HG02884 (cell line): ENCODE results near the gene ODC1.

Experiments
- ATAC-seq: cut with Tn5 transposase; IDR thresholded peaks from one replicate; pipeline ENCODE4 v1.9.1; 2021; ENCODE audit warnings: mild to moderate bottlenecking, moderate library complexity; ENCODE audit not compliant: unreplicated experiment

The ODC1 gene

DNA sequence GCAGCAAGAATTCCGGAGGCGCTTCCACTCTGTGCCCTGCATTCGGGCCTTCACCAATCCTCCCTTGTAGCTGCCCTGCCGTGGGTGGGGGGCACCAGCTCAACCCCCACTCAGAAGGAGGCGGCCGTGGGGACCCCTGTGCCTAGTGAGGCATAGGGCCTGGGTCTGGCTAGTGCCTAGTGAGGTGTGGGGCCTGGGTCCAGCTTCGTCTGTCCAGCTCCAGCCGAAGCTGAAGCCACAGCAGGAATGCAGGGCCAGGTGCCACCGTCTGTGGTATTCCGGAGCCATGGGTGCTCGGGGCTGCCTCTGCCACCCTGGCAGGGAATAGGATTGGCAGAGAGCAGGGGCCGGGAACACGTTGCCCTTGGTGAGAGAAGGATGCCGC is 12.3 kb downstream of the ODC1 start:
- no peak for ATAC-seq

DNA sequence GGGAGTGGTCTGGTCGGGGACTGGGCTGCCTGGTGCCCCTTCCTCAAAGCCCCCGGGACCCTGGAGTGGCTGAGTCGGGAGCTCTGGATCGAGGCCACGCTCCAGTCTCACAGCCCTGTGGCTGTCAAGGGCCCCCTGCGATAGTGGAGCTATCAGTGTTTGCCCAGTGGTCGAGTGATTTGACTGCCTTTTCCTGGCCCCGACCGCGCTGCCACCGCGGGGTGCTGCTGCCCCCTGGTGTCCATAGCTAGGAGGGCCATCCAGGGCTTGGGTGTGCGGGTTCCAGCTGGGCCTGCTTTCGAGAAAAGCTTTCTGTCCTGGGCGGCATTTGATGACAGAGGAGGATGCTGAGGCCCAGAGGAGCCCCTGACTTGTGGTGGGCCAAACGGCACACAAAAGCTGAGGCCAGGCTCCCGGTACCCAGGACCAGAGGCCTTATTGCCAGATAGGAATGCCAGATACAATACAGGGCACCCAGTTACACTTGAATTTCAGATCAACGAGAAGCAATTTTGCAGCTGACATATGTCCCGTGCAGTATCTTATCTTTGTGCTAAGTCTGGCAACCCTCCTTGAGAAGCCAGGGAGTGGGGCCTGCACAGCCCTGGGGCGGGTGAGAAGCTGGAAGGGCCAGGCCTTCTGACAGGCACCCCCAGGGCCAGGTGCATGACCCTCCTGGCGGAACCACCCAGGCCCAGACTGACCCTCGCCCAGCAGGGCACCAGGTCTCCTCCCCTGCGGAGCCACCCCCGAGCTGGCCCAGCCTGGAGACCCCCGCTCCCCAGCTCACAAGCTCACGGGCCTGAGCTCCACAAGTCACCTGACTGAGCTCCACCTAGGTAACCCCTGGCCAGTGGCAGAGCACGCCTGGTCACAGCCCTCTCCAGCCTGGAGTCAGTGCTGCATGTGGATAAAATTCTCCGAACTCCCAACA is 13.0 kb downstream of the ODC1 start:
- peak; percentile 52 for ATAC-seq

DNA sequence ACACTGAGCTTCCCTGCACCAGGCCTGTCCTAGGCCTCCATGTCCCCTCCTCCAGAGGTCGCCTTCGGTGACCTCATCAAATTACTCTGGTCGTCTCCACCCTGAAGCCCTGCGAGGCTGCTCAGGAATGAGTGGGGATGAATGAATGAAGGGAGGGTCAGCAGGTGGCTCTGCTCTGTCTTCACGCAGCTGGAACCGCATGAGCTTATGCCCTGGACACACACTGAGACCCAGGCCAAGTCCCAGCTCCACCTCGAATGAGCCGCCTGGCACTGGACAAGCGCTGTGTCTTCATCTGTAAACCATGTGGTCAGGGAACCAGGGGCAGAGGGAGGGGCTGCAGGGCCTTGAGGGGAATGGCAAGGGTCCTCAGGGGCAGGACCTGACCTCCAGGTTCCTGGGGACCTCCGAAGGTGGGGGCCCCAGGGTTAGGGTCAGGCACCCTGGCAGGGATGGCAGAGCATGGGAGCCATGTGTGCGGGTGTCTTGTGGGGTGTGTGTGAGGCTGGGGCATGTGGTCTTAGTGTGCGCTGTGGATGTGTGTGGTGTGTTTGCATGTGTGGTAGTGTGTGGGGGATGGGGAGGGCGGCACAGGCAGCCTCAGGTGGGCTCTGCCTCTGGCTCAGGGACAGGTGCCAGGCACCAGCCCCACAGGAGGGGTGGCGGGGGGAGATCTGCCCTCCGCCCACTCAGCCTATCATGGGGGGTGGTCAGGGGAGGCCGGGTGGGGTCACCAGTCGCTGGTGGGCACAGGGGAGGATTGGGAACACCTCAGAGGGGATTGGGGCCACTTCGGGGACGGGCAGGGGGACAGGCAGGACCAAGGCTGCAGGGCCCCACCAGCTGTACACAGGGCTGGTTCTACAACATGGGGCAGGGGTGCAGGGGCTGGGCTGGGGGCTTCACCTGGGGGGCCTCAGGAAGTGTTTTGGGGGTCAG is 13.9 kb downstream of the ODC1 start:
- no peak for ATAC-seq

DNA sequence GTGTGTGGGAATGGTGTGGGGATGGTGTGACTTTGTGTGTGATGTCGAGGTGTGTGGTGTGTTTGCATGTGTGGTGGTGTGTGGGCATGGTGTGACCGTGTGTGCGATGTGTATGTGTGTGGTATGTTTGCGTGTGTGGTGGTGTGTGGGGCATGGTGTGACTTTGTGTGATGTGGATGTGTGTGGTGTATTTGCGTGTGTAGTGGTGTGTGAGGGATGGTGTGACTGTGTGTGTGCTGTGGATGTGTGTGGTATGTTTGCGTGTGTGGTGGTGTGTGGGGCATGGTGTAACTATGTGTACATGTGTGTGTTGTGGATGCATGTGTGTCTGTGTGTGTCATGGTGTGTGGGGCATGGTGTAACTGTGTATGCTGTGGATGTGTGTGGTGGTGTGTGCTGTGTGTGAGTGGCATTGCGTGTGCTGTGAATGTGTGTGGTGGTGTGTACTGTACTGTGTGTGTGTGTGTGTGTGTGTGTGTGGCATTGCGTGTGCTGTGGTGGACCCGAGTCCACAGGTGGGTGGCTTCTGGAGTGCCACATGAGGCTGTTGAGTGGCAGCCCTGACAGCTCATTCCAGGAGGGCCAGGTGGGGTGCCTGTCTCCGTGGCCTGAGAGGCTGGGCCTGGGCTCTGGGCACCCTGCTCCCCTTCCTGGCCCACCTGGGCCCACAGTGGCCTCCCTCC is 14.7 kb downstream of the ODC1 start:
- ATAC-seq, result no peak

DNA sequence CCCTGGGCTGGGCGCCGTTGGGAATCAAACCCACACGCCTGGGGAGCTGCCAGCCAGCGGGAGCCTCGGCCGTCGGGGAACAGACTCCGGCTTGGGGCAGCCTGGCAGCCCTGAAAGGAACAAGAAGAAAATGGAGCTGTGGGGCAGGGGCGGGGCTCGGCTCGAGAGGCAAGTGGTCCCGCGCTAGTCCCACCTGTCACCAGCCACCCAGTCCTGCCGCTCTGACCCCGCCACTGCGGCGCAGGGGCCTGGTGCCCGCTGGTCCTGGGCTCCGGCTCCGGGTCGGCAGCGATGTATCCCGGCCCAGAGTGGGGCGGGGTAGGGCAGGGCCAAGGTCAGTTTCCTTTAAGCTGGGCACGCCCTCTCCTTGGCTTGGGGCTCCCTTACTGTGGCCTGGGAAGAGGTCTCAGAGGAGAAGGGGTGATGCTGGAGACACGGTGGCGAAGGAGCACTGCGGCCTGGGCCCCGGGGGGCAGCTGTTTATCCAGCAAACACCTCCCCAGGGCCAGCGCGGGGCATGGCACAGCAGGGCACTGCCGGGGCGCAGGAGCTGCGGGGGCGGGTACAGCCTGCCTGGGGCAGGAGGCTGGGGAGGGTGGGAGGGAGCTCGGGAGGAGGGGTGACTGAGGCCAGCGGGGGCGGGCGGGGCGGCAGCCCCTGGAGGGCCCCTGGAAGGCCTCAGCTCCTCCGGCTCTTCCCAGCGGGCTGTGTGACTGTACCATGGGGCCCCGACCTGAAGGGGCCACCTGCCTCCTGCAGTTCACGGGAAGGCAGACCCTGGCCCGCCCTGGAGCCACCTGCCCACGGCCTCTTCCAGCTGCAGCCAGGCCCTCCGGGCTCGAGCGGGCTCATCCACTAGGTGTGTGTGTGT is 15.6 kb downstream of the ODC1 start:
- no peak for ATAC-seq

DNA sequence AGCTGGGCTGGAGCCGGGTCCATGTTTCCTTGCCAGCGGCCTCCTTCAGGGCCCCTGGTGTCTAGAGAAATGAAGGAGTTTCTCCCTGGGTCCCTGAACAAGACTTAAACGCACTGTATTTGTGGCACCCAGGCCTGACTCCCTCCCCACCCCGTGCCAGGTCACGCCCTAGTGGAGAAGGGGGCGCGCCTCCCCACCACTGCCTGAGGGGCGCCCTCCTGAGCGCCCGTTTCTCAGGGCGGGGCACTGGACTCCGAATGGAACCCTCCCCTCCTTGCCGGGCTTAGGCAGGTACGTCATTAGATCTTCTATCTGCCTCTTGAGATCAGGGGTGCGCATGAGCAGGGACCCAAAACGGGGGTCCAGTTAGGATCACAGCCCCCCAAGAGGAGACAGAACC is 16.3 kb downstream of the ODC1 start:
- no peak for ATAC-seq

DNA sequence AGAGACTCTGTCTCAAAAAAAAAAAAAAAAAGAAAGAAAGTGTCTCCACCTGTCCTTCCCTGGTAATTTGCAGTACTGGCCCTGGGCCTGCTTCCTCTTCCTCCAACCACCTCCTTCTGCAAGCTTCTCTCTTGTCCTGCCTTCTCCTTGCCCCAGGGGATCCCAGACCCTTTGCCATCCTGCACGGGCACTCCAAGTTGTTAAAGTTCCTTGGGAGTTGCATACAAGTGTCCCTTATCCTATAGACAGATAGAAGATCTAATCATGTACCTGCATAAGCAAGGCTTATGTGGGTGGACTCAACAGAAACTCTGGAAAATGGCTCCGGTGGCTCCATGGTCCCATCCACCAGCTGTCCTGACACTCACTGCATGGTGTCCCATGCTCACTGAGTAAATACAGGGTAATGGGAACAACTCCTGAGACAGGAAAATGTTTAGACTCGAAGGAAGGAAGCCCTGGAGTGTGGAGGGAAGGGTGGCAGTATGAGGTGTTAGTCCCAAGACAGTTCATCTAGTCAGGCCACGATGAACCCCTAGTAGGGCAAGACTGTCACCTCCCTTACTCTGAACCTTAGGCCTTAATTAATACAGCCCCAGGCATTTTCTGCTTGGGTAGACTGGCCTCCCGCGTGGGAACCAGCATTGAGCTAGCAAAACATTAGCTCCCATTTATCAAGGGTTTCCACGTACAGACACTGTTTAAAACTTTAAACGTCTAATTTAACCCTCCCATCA is 17.1 kb downstream of the ODC1 start:
- ATAC-seq, result no peak

DNA sequence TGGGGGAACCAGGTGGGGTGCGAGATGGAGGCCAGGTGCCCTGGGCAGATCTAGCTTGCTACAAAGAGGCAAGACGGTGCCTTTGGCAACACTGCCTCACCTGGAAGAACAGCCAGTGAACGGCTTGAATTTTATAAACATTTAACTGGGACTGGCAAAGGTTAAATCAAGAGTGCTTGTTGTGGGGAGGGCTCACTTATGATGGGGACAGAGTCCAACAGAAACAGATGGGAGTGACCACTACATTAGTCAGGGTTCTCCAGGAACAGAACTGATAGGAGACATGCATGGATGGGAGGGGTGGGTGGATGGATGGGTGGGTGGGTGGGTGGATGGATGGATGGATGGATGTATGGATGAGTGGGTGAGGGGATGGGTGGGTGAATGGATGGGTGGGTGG is 19.2 kb downstream of the ODC1 start:
- no peak for ATAC-seq

DNA sequence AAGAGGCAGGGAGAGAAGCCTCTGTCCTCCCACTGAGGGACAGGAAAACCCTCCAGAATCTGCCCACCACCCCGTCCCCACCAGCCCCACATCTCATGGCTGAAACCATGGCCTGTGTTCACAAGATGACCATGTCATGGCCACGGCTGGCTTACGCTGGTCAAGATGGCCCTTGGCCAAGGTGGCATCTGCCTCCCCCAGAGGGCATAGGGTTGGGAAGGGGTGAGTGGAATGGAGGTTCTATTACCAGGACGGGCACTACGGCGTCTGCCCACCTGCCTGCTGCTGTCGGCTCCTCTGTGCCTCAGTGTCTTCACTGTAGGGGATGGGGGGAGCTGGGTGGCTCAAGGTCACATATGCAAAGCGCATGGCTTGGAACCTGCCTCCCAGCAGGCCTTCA is 19.8 kb downstream of the ODC1 start:
- no peak for ATAC-seq

DNA sequence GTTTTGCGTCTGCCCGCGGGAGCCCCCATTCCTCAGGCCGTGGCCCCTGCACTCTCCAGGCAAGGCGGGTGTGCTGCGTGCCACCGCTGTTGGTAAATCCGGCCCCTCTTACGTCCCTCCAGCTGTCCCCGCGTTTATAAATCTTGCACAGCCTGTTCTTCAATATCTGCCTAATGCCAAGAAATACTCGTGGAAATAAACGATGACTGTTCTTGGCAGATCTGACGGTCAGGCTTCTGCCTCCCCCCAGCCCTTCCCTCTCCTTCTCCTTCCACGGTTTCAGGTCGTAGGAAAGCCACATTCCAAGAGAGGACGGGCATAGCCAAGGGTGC is 20.5 kb downstream of the ODC1 start:
- ATAC-seq, result no peak

DNA sequence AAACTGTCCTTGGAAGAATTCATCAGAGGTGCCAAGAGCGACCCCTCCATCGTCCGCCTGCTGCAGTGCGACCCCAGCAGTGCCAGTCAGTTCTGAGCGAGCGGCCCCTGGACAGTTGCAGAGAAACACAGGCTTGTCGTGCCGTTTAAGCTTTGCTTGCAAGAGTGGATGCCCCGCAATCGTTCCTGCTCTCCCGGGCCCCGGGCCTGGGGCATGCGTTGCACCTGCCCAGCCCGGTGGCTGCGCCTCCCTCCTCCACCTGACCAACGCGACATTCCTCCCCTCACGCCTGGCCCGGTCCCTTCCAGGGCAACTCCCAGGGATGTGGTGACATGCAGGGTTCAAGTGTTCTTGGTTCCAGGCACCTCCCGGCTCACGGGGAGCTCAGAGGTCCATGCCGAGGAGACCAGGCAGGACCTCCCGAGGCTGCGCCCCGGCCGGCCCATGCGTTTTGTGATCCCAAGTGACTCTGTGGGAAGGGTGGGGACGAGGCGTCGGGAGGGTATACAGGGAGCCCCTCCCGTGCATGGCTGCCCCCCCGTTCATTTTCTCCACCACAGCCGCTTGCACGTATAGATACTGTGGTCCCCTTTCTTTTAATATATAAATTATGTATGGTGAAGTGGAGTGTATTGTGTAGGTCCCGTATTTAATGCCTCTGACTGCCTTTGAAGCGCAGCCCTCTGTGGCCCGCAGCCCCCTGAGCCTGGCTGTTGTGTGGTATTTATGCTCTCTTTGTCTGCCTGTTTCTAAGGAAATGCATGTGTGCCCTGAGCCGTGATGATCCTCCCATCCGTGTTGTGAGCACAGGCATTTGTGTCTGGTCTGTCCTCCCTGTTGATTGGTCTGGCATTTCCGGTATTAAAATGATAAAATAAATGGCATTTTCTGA is 21.2 kb downstream of the ODC1 start:
- ATAC-seq, result no peak

DNA sequence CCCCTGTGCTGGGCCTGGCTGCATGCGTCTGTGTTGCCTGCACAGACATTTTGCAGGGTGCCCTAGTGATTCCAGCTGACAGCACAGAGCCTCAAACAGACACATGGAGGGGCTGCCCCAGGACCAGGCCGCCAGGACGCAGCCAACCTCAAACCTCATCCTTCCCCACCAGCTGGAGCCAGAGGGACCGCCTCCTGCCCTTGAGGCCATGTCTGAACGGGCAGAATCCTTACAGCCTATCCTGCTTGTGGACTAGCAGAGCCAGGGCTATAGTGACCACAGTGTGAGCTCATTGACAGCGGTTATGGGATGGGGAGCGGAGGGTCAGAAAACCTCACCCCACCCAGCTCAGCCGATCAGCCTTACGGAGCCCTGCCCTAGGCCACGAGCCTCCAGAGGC is 22.4 kb downstream of the ODC1 start:
- no peak for ATAC-seq

DNA sequence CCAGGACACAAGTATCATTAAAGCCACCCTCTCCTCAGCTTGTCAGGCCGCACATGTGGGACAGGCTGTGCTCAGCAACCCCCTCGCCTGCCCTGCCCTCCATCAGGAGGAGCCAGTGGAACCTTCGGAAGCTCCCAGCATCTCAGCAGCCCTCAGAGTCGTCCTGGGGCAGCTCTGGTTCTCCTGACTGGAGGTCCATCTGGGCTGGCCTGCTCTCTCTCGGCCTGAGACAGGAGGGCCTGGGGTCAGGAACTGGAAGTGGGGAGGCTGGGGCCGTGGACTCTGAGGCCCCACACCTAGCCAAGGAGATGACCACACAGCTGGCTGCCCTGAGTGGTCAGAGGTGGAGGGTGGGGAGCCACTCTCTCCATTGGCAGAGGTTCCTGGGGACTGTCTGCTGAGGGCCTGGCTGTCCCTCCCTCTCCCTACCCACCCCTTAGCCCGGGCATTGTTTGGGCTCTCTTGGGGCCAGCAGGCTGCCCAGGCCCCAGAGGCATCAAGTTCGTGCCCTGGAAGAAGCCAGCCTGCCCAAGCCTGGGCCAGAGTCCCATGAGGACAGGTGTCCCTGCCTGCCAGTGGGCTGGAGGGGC is 23.1 kb downstream of the ODC1 start:
- ATAC-seq, result no peak

DNA sequence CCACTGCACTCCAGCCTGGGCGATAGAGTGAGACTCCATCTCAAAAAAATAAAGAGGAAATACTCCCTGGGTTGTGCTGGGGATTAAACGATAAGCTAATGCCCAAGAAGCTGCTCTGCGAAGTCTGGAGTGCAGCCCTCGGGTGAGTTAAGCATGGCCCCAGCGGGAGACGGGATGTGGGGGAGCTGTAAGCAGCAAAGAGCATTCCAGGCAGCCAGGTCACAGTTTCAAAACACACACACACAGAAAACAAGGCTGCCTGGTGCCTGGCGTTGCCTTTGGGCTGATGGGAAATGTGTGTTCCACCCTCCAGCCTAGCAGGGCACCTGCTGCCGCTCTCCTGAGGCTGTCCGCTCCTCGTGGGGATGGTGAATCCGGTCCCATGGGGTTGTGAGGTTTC is 24.1 kb downstream of the ODC1 start:
- no peak for ATAC-seq

DNA sequence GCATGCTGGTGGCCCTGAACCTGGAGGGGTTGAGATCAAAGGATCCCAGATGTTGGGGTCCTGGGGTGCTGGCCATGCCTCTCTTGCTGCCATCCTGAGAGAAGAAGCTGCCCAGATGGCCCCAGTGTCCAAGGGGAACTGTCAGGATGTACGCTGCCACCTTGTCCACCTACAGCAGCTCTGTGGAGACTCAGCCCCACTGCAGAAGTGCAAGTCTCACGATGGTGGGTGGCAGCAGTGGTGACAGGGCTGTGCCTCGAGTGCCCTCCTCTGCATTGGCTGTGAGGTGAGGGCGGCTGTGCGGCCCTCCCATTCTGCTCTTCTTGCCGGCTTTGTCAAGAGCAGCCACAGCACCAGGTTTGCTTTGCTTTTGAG is 24.7 kb downstream of the ODC1 start:
- no peak for ATAC-seq

DNA sequence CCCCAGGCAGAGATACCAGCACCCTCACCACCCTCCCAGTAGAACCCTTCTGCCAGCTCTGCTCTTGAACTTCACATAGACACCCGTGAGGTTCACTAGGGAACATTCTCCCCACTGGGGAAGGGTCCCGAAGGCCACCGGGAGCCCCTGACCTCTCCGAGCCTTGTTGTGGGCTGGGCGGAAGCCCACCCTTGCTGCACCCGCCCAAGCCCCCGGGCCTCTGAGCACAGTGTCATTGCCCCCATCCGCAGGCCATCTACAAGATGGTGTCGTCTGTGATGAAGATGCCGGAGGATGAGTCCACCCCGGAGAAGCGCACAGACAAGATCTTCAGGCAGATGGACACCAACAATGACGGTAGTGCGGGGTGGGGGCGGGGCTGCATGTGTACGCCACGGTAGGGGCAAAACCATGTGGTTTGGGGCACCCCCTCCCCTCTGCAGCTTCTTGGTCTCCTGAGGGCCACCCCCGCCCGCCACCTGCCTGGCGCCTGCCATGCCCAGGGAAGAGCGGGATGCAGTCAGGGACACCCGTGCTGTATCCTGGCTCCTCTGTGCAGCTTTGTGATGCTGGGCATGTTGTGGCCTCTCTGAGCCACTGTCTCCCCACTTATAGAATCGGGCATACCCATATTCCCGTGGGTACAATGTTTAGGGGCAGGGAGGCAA is 25.3 kb downstream of the ODC1 start:
- ATAC-seq, result no peak

DNA sequence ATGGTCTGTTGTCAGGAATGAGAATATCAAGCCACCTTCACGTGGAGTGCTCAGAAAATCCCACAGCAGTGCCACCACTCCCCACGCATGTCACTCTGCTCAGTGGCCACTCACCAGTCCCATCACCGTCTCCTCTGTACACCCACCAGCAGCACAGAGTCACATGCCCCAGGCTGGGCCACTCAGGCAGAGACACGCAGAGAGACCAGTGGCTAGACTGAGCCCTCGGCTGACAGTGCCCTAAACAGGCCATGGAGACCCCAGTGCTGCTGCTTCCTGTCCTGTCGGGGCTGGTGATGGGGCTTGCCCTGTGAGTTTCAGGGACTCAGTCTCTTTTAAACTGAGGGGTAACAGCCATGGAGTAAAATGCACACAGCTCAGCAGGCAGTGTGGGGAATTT is 25.9 kb downstream of the ODC1 start:
- ATAC-seq, result no peak
